H9 (cell line): Measurements from ENCODE around the gene RABGEF1. TPM values are rescaled to one million over a fixed set of nuclear protein-coding genes. Genes with fewer than 3 reads are reported as not detected.

Experiments
- DNase-seq: peaks from one replicate; pipeline ENCODE4 v3.0.0-alpha.2; 2017
- H2AFZ ChIP-seq: one replicate; pipeline ENCODE4 v1.6.1; 2013; ENCODE audit warnings: mild to moderate bottlenecking, low read length, control low read depth, moderate library complexity
- H2AK5ac ChIP-seq: 2 replicates; pipeline ENCODE4 v1.6.1; 2013; ENCODE audit warnings: low read length, control low read depth, mixed read lengths; ENCODE audit not compliant: insufficient read length
- H2BK120ac ChIP-seq: one replicate; pipeline ENCODE4 v1.6.1; 2013; ENCODE audit warnings: low read depth, mild to moderate bottlenecking, low read length, control low read depth, inconsistent platforms; ENCODE audit not compliant: poor library complexity, severe bottlenecking
- H2BK12ac ChIP-seq: 2 replicates; pipeline ENCODE4 v1.6.1; 2013; ENCODE audit warnings: low read length, control low read depth, mixed read lengths, low read depth; ENCODE audit not compliant: insufficient read length
- H2BK15ac ChIP-seq: 2 replicates; pipeline ENCODE4 v1.6.1; 2013; ENCODE audit warnings: low read depth, low read length, control low read depth
- H2BK20ac ChIP-seq: one replicate; pipeline ENCODE4 v1.6.1; 2013; ENCODE audit warnings: low read depth, mild to moderate bottlenecking, low read length, control low read depth, inconsistent platforms; ENCODE audit not compliant: poor library complexity, severe bottlenecking
- H2BK5ac ChIP-seq: 2 replicates; pipeline ENCODE4 v1.6.1; 2013; ENCODE audit warnings: low read length, control low read depth, mixed read lengths; ENCODE audit not compliant: insufficient read length
- H3K14ac ChIP-seq: 2 replicates; pipeline ENCODE4 v1.6.1; 2013; ENCODE audit warnings: low read length, control low read depth; ENCODE audit not compliant: insufficient read depth
- H3K18ac ChIP-seq: 2 replicates; pipeline ENCODE4 v1.6.1; 2013; ENCODE audit warnings: low read depth, mild to moderate bottlenecking, mixed read lengths, low read length, control low read depth; ENCODE audit not compliant: insufficient read length
- H3K23ac ChIP-seq: 2 replicates; pipeline ENCODE4 v1.6.1; 2013; ENCODE audit warnings: low read length, control low read depth, mixed read lengths, low read depth; ENCODE audit not compliant: insufficient read length
- H3K23me2 ChIP-seq: 2 replicates; pipeline ENCODE4 v1.6.1; 2013; ENCODE audit warnings: low read depth, mild to moderate bottlenecking, mixed read lengths, low read length, control low read depth; ENCODE audit not compliant: insufficient read length, poor library complexity, severe bottlenecking
- H3K27ac ChIP-seq: 2 replicates; pipeline ENCODE4 v1.5.1; 2013; ENCODE audit warnings: low read length, control low read depth, mixed read lengths, low read depth; ENCODE audit not compliant: insufficient read length
- H3K27me3 ChIP-seq: 2 replicates; pipeline ENCODE4 v1.6.1; 2013; ENCODE audit warnings: low read length, control low read depth, inconsistent platforms; ENCODE audit not compliant: insufficient read depth
- H3K4ac ChIP-seq: 2 replicates; pipeline ENCODE4 v1.6.1; 2013; ENCODE audit warnings: low read depth, mild to moderate bottlenecking, control low read depth, inconsistent platforms, low read length, moderate library complexity
- H3K4me1 ChIP-seq: 2 replicates; pipeline ENCODE4 v1.6.1; 2013; ENCODE audit warnings: low read length, control low read depth, inconsistent platforms; ENCODE audit not compliant: insufficient read depth
- H3K4me2 ChIP-seq: 2 replicates; pipeline ENCODE4 v1.6.1; 2013; ENCODE audit warnings: low read length, control low read depth, mixed read lengths; ENCODE audit not compliant: insufficient read length, insufficient read depth
- H3K56ac ChIP-seq: 2 replicates; pipeline ENCODE4 v1.6.1; 2013; ENCODE audit warnings: low read depth, mild to moderate bottlenecking, mixed read lengths, low read length, control low read depth; ENCODE audit not compliant: insufficient read length
- H3K79me1 ChIP-seq: 2 replicates; pipeline ENCODE4 v1.6.1; 2013; ENCODE audit warnings: low read depth, mild to moderate bottlenecking, moderate library complexity, low read length, control low read depth, inconsistent platforms; ENCODE audit not compliant: insufficient read depth, poor library complexity, severe bottlenecking
- H3K79me2 ChIP-seq: 2 replicates; pipeline ENCODE4 v1.6.1; 2013; ENCODE audit warnings: low read length, control low read depth, inconsistent platforms; ENCODE audit not compliant: insufficient read depth
- H3K9ac ChIP-seq: 2 replicates; pipeline ENCODE4 v1.6.1; 2013; ENCODE audit warnings: low read length, control low read depth, mixed read lengths; ENCODE audit not compliant: insufficient read length; ENCODE audit errors: extremely low read depth
- H3K9me3 ChIP-seq: one replicate; pipeline ENCODE4 v1.6.1; 2013; ENCODE audit warnings: low read depth, low read length, inconsistent platforms; ENCODE audit not compliant: control insufficient read depth
- H3T11ph ChIP-seq: one replicate; pipeline ENCODE4 v1.6.1; 2013; ENCODE audit warnings: mild to moderate bottlenecking, low read length, control low read depth, inconsistent platforms
- H4K20me1 ChIP-seq: one replicate; pipeline ENCODE4 v1.6.1; 2013; ENCODE audit not compliant: control insufficient read depth, insufficient read length, insufficient read depth
- H4K5ac ChIP-seq: 2 replicates; pipeline ENCODE4 v1.6.1; 2013; ENCODE audit warnings: low read depth, mild to moderate bottlenecking, mixed read lengths, low read length, control low read depth; ENCODE audit not compliant: insufficient read length
- H4K8ac ChIP-seq: replicated peaks from 2 replicates; pipeline ENCODE4 v1.6.1; 2013; ENCODE audit warnings: low read length, control low read depth, mixed read lengths, low read depth; ENCODE audit not compliant: insufficient read length
- H4K91ac ChIP-seq: 2 replicates; pipeline ENCODE4 v1.6.1; 2013; ENCODE audit warnings: low read depth, mild to moderate bottlenecking, moderate library complexity, mixed read lengths, low read length, control low read depth; ENCODE audit not compliant: insufficient read length
- H3K27ac Mint-ChIP-seq, 3 experiments: 2 replicates in 2 of 3; 3 replicates in 1 of 3; pipeline ENCODE4 v1.8.0; 2020 to 2021; ENCODE audit warnings: mixed read lengths in 3 of 3, mild to moderate bottlenecking in 1 of 3, moderate library complexity in 1 of 3
- H3K27me3 Mint-ChIP-seq: 2 replicates; pipeline ENCODE4 v1.8.0; 2021; ENCODE audit warnings: low read depth, mild to moderate bottlenecking, moderate library complexity, mixed read lengths
- H3K36me3 Mint-ChIP-seq, 3 experiments: 2 replicates in 2 of 3; 3 replicates in 1 of 3; pipeline ENCODE4 v1.8.0; 2020 to 2021; ENCODE audit warnings: low read depth in 3 of 3, mixed read lengths in 3 of 3; ENCODE audit not compliant: insufficient read depth in 1 of 3
- H3K4me1 Mint-ChIP-seq, 2 experiments: 2 replicates each; pipeline ENCODE4 v1.8.0; 2020; ENCODE audit warnings: mixed read lengths in 2 of 2
- H3K4me3 Mint-ChIP-seq, 2 experiments: 2 replicates in 1 of 2; 3 replicates in 1 of 2; pipeline ENCODE4 v1.8.0; 2020 to 2021; ENCODE audit warnings: mild to moderate bottlenecking in 2 of 2, mixed read lengths in 2 of 2, moderate library complexity in 1 of 2
- H3K9me3 Mint-ChIP-seq, 2 experiments: 2 replicates in 1 of 2; 3 replicates in 1 of 2; pipeline ENCODE4 v1.8.0; 2020; ENCODE audit warnings: mild to moderate bottlenecking in 2 of 2, mixed read lengths in 2 of 2, moderate library complexity in 1 of 2
- WGBS: extraction: QIAGEN DNeasy Blood & Tissue Kit; methylation state at CpG from one replicate; pipeline ENCODE4 v1.1.7; 2013; ENCODE audit warnings: missing lambda C conversion rate, low lambda C conversion rate, mixed read lengths; ENCODE audit not compliant: insufficient read length; ENCODE audit errors: extremely low coverage; 5-methylcytosine and 5-hydroxymethylcytosine counted together
- total RNA-seq: library from RNA; stranded (reverse); gene quantifications from 2 replicates; pipeline ENCODE4 v1.2.1, GENCODE V29; 2021
- TF ChIP-seq, protein P1 (sequence below): fragments of 200-600 bp; sonication (generic); conservative IDR thresholded peaks from 3 replicates; pipeline ENCODE4 v1.8.0; 2021; ENCODE audit warnings: antibody characterized with exemption, mild to moderate bottlenecking

RABGEF1 gene
- total RNA-seq, 1 experiment from 2014 or later, result 17.3 TPM

DNA sequence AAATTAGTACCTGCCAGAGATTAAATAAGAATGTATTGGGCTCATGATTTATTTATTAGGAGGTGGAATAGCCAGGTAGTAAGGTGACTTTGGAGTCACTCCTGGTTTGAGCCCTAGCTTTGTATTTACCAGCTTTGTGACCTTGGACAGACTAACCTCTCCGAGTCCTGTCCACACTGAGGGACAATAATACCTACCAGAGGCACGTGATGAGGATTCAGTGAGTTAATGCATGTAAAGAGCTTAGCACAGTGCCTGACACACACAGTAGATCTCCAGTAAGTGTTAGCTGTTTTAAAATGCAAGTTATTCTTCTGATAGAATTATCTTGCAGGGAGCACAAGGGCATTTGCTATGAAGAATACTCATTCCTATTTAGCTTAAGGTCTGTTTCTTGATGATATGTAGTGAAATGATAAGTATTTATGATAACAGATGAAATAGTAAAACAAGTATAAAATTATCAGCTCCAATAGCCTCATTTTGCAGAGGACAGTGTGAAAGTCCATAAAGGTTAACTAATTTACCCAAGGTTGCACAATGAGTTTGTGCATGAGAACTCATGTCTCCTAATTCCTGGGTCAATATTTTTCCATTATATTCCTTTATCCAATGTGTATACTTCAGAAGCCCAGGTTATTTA is 36.4 kb downstream of the RABGEF1 start:
- Histone ChIP-seq H2BK5ac (no peak overlapping the region), H2AK5ac (no peak overlapping the region), H3K79me2 (no peaks in the 10 kb centered on the region; the same call in 1 of the 2 replicates), H2BK20ac (no peak overlapping the region), H3K4ac (no peak overlapping the region), H3K27ac (no peak overlapping the region), H3K4me2 (no peak overlapping the region), H4K91ac (no peak overlapping the region), H3K23ac (no peak overlapping the region), H3K27me3 (no peaks in the 10 kb centered on the region), H2BK120ac (no peak overlapping the region), H2AFZ (no peak overlapping the region), H4K8ac (no peak overlapping the region), H2BK15ac (no peak overlapping the region), H3K4me1 (no peaks in the 10 kb centered on the region), H2BK12ac (no peak overlapping the region), H4K5ac (no peak overlapping the region), H3K9me3 (no peaks in the 10 kb centered on the region), H3K14ac (no peak overlapping the region), H4K20me1 (no peaks in the 10 kb centered on the region), H3K9ac (no peak overlapping the region), H3K56ac (no peak overlapping the region), H3K18ac (no peak overlapping the region), H3K79me1 (no peaks in the 10 kb centered on the region), H3T11ph (no peak overlapping the region), H3K23me2 (no peaks in the 10 kb centered on the region)
- 0 out of 7 replicates have a peak overlapping the region, but pooled peaks of 1 of the 3 experiments have one; percentile 16 for H3K27ac Mint-ChIP-seq
- no CpG with 5 or more reads among the region's 2 CpGs for WGBS
- H3K27me3 Mint-ChIP-seq, result no peaks in the 10 kb centered on the region
- no peak for DNase-seq
- no peaks in the 10 kb centered on the region for H3K9me3 Mint-ChIP-seq
- peaks cover 4 to 5% of the 10 kb centered on the region in 2 experiments for H3K4me1 Mint-ChIP-seq
- TF ChIP-seq, protein P1, sequence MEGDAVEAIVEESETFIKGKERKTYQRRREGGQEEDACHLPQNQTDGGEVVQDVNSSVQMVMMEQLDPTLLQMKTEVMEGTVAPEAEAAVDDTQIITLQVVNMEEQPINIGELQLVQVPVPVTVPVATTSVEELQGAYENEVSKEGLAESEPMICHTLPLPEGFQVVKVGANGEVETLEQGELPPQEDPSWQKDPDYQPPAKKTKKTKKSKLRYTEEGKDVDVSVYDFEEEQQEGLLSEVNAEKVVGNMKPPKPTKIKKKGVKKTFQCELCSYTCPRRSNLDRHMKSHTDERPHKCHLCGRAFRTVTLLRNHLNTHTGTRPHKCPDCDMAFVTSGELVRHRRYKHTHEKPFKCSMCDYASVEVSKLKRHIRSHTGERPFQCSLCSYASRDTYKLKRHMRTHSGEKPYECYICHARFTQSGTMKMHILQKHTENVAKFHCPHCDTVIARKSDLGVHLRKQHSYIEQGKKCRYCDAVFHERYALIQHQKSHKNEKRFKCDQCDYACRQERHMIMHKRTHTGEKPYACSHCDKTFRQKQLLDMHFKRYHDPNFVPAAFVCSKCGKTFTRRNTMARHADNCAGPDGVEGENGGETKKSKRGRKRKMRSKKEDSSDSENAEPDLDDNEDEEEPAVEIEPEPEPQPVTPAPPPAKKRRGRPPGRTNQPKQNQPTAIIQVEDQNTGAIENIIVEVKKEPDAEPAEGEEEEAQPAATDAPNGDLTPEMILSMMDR, result no peak
- H3K4me3 Mint-ChIP-seq, result no peak overlapping the region
- H3K36me3 Mint-ChIP-seq, result peaks cover 15 to 62% (median 45%) of the 10 kb centered on the region in 3 experiments; a peak in 6 of 7 replicates
